ENCODE data around the gene SH3YL1.

SH3YL1 gene

GRCh38 chr2:271917-272316 lies 8.1 kb upstream of the SH3YL1 start:
- H3K4me1 Mint-ChIP-seq, result peaks cover 66% of the 10 kb centered on the region
- peaks cover 50% of the 10 kb centered on the region for H3K36me3 Mint-ChIP-seq
- H3K27ac Mint-ChIP-seq, result no peak overlapping the region
- no peaks in the 10 kb centered on the region for H3K27me3 Mint-ChIP-seq
- H3K9me3 Mint-ChIP-seq, result no peaks in the 10 kb centered on the region
- H3K4me3 Mint-ChIP-seq, result no peak overlapping the region
- ATAC-seq, result no peak

- no peak for ATAC-seq
- no peak overlapping the region for H3K27ac Mint-ChIP-seq
- H3K4me3 Mint-ChIP-seq, result no peak overlapping the region
- no peaks in the 10 kb centered on the region for H3K9me3 Mint-ChIP-seq
- H3K4me1 Mint-ChIP-seq, result peaks cover 71% of the 10 kb centered on the region
- H3K36me3 Mint-ChIP-seq, result peaks cover 45% of the 10 kb centered on the region
- no peaks in the 10 kb centered on the region for H3K27me3 Mint-ChIP-seq
Observed at GRCh38 chr2:270861-271260, 7.0 kb upstream of the SH3YL1 start.

- H3K4me3 Mint-ChIP-seq, result no peak overlapping the region
- ATAC-seq, result no peak
- no peaks in the 10 kb centered on the region for H3K9me3 Mint-ChIP-seq
- H3K36me3 Mint-ChIP-seq, result peaks cover 36% of the 10 kb centered on the region
- peaks cover 59% of the 10 kb centered on the region for H3K4me1 Mint-ChIP-seq
- no peaks in the 10 kb centered on the region for H3K27me3 Mint-ChIP-seq
- H3K27ac Mint-ChIP-seq, result no peak overlapping the region
Observed at GRCh38 chr2:269356-270030, 5.7 kb upstream of the SH3YL1 start.

- no peaks in the 10 kb centered on the region for H3K9me3 Mint-ChIP-seq
- no peak overlapping the region for H3K4me3 Mint-ChIP-seq
- H3K4me1 Mint-ChIP-seq, result peaks cover 56% of the 10 kb centered on the region
- H3K36me3 Mint-ChIP-seq, result peaks cover 34% of the 10 kb centered on the region
- no peaks in the 10 kb centered on the region for H3K27me3 Mint-ChIP-seq
- no peak for ATAC-seq
- peak overlapping the region; percentile 8 for H3K27ac Mint-ChIP-seq
Observed at GRCh38 chr2:268323-268722, 4.5 kb upstream of the SH3YL1 start.

- H3K27me3 Mint-ChIP-seq, result no peaks in the 10 kb centered on the region
- H3K27ac Mint-ChIP-seq, result peak within 1 kb of the TSS; percentile 95
- peak; percentile 93 for ATAC-seq
- peaks cover 22% of the 10 kb centered on the region for H3K36me3 Mint-ChIP-seq
- H3K9me3 Mint-ChIP-seq, result no peaks in the 10 kb centered on the region
- H3K4me3 Mint-ChIP-seq, result peak within 1 kb of the TSS; percentile 94
- H3K4me1 Mint-ChIP-seq, result peaks cover 30% of the 10 kb centered on the region
Observed at GRCh38 chr2:264493-265468, 949 bp upstream of the SH3YL1 start, which contains the start of gene ACP1. TSS of gene ACP1 (plus strand) at chr2:264947. CDS start at chr2:264965, 18 bp downstream.

- Mint-ChIP-seq H3K36me3 (peaks cover 31% of the 10 kb centered on the region), H3K27me3 (no peaks in the 10 kb centered on the region), H3K9me3 (peaks cover 6% of the 10 kb centered on the region), H3K4me1 (peaks cover 18% of the 10 kb centered on the region), H3K4me3 (peak overlapping the region; percentile 76), H3K27ac (peak overlapping the region; percentile 95)
- no peak for ATAC-seq
Observed at GRCh38 chr2:263022-263738, 652 bp downstream of the SH3YL1 start.

GRCh38 chr2:262117-262516 lies 1.7 kb downstream of the SH3YL1 start:
- Mint-ChIP-seq H3K4me3 (no peak overlapping the region), H3K36me3 (peaks cover 29% of the 10 kb centered on the region)

GRCh38 chr2:260507-261161 lies 3.2 kb downstream of the SH3YL1 start:
- H3K4me1 Mint-ChIP-seq, result no peaks in the 10 kb centered on the region
- H3K9me3 Mint-ChIP-seq, result peaks cover 7% of the 10 kb centered on the region
- H3K4me3 Mint-ChIP-seq, result no peak overlapping the region
- ATAC-seq, result no peak
- no peaks in the 10 kb centered on the region for H3K27me3 Mint-ChIP-seq
- peaks cover 23% of the 10 kb centered on the region for H3K36me3 Mint-ChIP-seq
- H3K27ac Mint-ChIP-seq, result no peak overlapping the region

More at GRCh38 chr2:262117-262516, 1.7 kb downstream of the SH3YL1 start:
- no peak for ATAC-seq
- Mint-ChIP-seq H3K27me3 (no peaks in the 10 kb centered on the region), H3K9me3 (peaks cover 7% of the 10 kb centered on the region), H3K27ac (no peak overlapping the region), H3K4me1 (peaks cover 7% of the 10 kb centered on the region)

- peaks cover 23% of the 10 kb centered on the region for H3K36me3 Mint-ChIP-seq
- no peak overlapping the region for H3K4me3 Mint-ChIP-seq
- H3K9me3 Mint-ChIP-seq, result peaks cover 7% of the 10 kb centered on the region
- no peak for ATAC-seq
- no peaks in the 10 kb centered on the region for H3K27me3 Mint-ChIP-seq
- H3K4me1 Mint-ChIP-seq, result no peaks in the 10 kb centered on the region
- no peak overlapping the region for H3K27ac Mint-ChIP-seq
Observed at GRCh38 chr2:259789-260331, 4.0 kb downstream of the SH3YL1 start.

- ATAC-seq, result no peak
- H3K27me3 Mint-ChIP-seq, result no peaks in the 10 kb centered on the region
- H3K9me3 Mint-ChIP-seq, result peaks cover 7% of the 10 kb centered on the region
- no peak overlapping the region for H3K27ac Mint-ChIP-seq
- no peaks in the 10 kb centered on the region for H3K4me1 Mint-ChIP-seq
- H3K36me3 Mint-ChIP-seq, result peaks cover 23% of the 10 kb centered on the region
- no peak overlapping the region for H3K4me3 Mint-ChIP-seq
Observed at GRCh38 chr2:258933-259332, 4.9 kb downstream of the SH3YL1 start.

- H3K27ac Mint-ChIP-seq, result no peak overlapping the region
- no peak for ATAC-seq
- peaks cover 23% of the 10 kb centered on the region for H3K36me3 Mint-ChIP-seq
- no peaks in the 10 kb centered on the region for H3K4me1 Mint-ChIP-seq
- H3K27me3 Mint-ChIP-seq, result no peaks in the 10 kb centered on the region
- peaks cover 7% of the 10 kb centered on the region for H3K9me3 Mint-ChIP-seq
- no peak overlapping the region for H3K4me3 Mint-ChIP-seq
Observed at GRCh38 chr2:257842-258241, 6.0 kb downstream of the SH3YL1 start.

GRCh38 chr2:257429-257828 lies 6.4 kb downstream of the SH3YL1 start:
- peaks cover 7% of the 10 kb centered on the region for H3K9me3 Mint-ChIP-seq
- no peaks in the 10 kb centered on the region for H3K4me1 Mint-ChIP-seq
- no peak for ATAC-seq
- H3K4me3 Mint-ChIP-seq, result no peak overlapping the region
- H3K27ac Mint-ChIP-seq, result no peak overlapping the region
- peaks cover 23% of the 10 kb centered on the region for H3K36me3 Mint-ChIP-seq
- H3K27me3 Mint-ChIP-seq, result no peaks in the 10 kb centered on the region

GRCh38 chr2:256094-256493 lies 7.7 kb downstream of the SH3YL1 start:
- H3K36me3 Mint-ChIP-seq, result peaks cover 29% of the 10 kb centered on the region
- peaks cover 7% of the 10 kb centered on the region for H3K9me3 Mint-ChIP-seq
- H3K27me3 Mint-ChIP-seq, result no peaks in the 10 kb centered on the region
- H3K4me3 Mint-ChIP-seq, result no peak overlapping the region
- H3K4me1 Mint-ChIP-seq, result no peaks in the 10 kb centered on the region
- ATAC-seq, result no peak
- H3K27ac Mint-ChIP-seq, result no peak overlapping the region

- H3K27ac Mint-ChIP-seq, result no peak overlapping the region
- peaks cover 7% of the 10 kb centered on the region for H3K9me3 Mint-ChIP-seq
- no peak for ATAC-seq
- no peaks in the 10 kb centered on the region for H3K27me3 Mint-ChIP-seq
- peaks cover 25% of the 10 kb centered on the region for H3K36me3 Mint-ChIP-seq
- H3K4me3 Mint-ChIP-seq, result no peak overlapping the region
- no peaks in the 10 kb centered on the region for H3K4me1 Mint-ChIP-seq
Observed at GRCh38 chr2:255195-255594, 8.6 kb downstream of the SH3YL1 start.

Data from stimulated activated memory B cell treated with anti-CD40 and anti-IgM and Interleukin-4, amounts not matched to agents 10 μg/mL and 1 μg/mL and 100 μg/mL, for 72 hours (primary cell).